Colonic mucosa (tissue), 4 donors: ENCODE data around the gene GRAP2. TPM values are rescaled to one million over a fixed set of nuclear protein-coding genes. Genes with fewer than 3 reads are reported as not detected.
"Not testable (repeated sequence)": the region's sequence is repeated elsewhere in the genome, so short reads cannot be mapped to it uniquely, and the experiment has no call there.

Experiments
- DNase-seq: peaks from one replicate; pipeline ENCODE4 v3.0.0-alpha.2; 2020
- H3K27ac ChIP-seq: fragments of 200-600 bp; one replicate; pipeline ENCODE4 v1.8.0; 2021
- H3K27me3 ChIP-seq: fragments of 200-600 bp; one replicate; pipeline ENCODE4 v1.8.0; 2021
- H3K36me3 ChIP-seq: fragments of 200-600 bp; one replicate; pipeline ENCODE4 v1.8.0; 2021
- H3K4me1 ChIP-seq: fragments of 200-600 bp; one replicate; pipeline ENCODE4 v1.8.0; 2021; ENCODE audit warnings: mild to moderate bottlenecking
- H3K4me3 ChIP-seq: fragments of 200-600 bp; one replicate; pipeline ENCODE4 v1.8.0; 2021
- H3K9ac ChIP-seq, 2 donors: one replicate each; pipeline ENCODE4 v1.7.0; 2013; ENCODE audit warnings: control low read depth in 2 of 2, low read depth in 2 of 2, low read length in 2 of 2
- H3K9me3 ChIP-seq: fragments of 200-600 bp; one replicate; pipeline ENCODE4 v1.8.0; 2021
- intact Hi-C: fragments of 100-400 bp; cut with DNase I; formaldehyde crosslinking; loops from one replicate; pipeline ENCODE4 v1.14.1; 2022
- total RNA-seq, 2 donors: library from RNA; stranded (reverse); fragmentation: NEBNext Ultra II Directional in 1 of 2; extraction: Animal tissue kit (Norgen Biotek cat#: 25700) in 1 of 2; gene quantifications; one replicate each; pipeline ENCODE4 v1.2.1, GENCODE V29; 2021
- TF ChIP-seq, protein P1 (sequence below): fragments of 200-600 bp; IDR thresholded peaks from one replicate; pipeline ENCODE4 v1.8.0; 2022; ENCODE audit warnings: antibody characterized with exemption, mild to moderate bottlenecking
- donor health status: healthy.
- donor health status: DM: no; HTN: no; CAD: no.
- donor health status: DM: no; HTN: no; CAD: no.

Gene GRAP2
- total RNA-seq, 2 donors from 2014 or later = 2.1 to 4.2 TPM

DNA sequence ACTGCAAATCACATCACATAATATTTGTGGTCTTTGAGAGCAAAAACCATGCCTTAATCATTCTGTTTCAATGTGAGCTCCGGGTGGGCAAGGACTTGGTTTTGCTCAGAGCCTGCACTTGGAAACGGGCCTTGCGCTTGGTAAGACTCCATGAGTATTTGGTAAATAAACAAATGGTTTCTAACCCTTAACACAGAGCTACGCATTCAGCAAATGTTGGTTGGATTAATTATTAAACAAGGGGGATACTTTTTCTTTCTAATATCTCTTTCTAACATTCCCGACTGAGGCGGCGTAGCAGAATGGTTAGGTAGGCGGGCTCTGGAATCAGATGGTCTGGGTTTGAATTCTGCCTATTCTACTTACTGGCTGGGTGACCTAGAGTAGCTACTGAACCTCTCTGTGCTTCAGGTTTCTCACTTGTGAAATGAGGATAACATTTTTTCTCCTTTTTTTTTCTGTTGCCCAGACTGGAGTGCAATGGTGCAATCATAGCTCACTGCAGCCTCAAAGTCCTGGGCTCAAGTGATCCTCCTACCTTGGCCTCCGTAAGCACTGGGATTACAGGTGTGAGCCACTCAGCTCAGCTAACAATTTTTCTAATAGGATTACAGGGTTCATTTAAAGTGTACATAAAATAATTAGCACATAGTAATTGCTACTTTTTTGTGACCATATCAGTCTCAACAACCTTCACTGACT is 90.4 kb downstream of the GRAP2 start:
- TF ChIP-seq, protein P1, sequence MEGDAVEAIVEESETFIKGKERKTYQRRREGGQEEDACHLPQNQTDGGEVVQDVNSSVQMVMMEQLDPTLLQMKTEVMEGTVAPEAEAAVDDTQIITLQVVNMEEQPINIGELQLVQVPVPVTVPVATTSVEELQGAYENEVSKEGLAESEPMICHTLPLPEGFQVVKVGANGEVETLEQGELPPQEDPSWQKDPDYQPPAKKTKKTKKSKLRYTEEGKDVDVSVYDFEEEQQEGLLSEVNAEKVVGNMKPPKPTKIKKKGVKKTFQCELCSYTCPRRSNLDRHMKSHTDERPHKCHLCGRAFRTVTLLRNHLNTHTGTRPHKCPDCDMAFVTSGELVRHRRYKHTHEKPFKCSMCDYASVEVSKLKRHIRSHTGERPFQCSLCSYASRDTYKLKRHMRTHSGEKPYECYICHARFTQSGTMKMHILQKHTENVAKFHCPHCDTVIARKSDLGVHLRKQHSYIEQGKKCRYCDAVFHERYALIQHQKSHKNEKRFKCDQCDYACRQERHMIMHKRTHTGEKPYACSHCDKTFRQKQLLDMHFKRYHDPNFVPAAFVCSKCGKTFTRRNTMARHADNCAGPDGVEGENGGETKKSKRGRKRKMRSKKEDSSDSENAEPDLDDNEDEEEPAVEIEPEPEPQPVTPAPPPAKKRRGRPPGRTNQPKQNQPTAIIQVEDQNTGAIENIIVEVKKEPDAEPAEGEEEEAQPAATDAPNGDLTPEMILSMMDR = no peak
- H3K9me3 ChIP-seq = no peaks in the 10 kb centered on the region
- no peaks in the 10 kb centered on the region for H3K4me1 ChIP-seq
- no peak overlapping the region for H3K4me3 ChIP-seq
- H3K27ac ChIP-seq = no peak overlapping the region
- intact Hi-C loops = no loop called here
- DNase-seq = no peak
- peaks cover 17% of the 10 kb centered on the region for H3K27me3 ChIP-seq
- H3K36me3 ChIP-seq = no peaks in the 10 kb centered on the region
- H3K9ac ChIP-seq = no peak overlapping the region

DNA sequence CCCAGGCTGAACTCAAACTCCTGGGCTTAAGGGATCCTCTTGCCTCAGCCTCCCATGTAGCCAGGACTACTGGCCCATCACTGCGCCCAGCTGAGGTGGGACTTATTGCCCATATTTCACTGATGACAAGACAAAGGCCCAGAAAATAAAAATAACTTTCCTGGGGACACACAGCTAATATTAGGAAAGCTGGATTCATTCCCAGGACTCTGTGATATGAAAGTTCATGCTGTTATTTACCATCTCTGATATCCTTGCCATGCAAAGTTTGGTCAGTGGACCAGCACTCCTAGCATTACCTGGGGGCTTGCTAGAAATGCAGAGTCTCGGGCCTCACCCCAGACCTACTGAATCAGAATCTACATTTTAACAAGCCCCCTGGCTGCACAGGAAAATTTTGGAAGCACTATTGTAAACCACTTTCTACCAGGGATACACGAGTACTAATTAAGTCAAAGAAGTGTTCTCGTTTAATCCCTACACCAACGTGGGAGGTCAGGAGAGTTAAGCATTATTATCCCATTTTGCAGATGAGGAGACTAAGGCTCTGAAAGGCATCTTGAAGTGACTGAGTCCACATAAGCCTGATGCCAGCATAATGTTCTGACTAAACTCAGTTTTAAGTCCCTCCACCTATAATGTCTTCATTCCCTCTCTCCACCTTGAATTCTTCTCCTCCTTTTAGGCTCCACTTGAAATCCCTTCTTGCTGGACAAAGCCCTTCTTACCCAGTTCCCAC is 91.4 kb downstream of the GRAP2 start:
- Histone ChIP-seq H3K27me3 (peaks cover 17% of the 10 kb centered on the region), H3K27ac (no peak overlapping the region), H3K4me3 (no peak overlapping the region), H3K4me1 (no peaks in the 10 kb centered on the region), H3K36me3 (no peaks in the 10 kb centered on the region), H3K9ac (no peak overlapping the region), H3K9me3 (no peaks in the 10 kb centered on the region)
- intact Hi-C loops = no loop called here
- no peak for DNase-seq
- TF ChIP-seq, protein P1 = no peak

- H3K9me3 ChIP-seq, intact Hi-C loops, H3K4me1 ChIP-seq, DNase-seq, H3K4me3 ChIP-seq, H3K9ac ChIP-seq, H3K27ac ChIP-seq, H3K36me3 ChIP-seq: not testable (repeated sequence)
- peaks cover 17% of the 10 kb centered on the region for H3K27me3 ChIP-seq
Observed at GRCh38 chr22:39992894-39993293, 92.0 kb downstream of the GRAP2 start.

DNA sequence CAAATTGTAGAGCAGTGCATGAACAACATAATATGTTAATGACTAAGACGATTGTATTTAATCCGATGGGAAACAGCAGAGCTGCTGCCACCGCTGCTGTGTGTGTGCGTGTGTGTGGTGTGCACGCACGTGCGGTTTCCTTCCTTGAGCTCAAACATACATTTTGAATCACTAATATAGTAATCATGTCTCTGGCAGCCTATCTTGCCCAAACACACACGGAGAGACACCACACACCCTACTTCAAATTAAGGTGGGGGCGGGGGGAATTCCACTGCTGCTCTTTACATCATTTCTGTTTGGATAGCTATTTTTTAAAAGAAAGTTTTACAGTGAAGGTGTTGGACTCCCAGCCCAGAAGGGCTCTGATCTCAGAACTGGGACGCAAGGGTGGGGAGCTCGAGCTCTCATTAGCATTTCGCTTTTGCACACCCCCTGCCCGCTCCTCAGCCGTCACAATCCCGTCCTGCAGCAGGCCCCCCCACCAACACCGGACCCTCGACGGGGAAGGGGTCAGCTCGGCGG is 93.2 kb downstream of the GRAP2 start:
- Histone ChIP-seq H3K27ac (no peak overlapping the region), H3K4me1 (peaks cover 11% of the 10 kb centered on the region), H3K4me3 (peak overlapping the region; percentile 19), H3K9me3 (no peaks in the 10 kb centered on the region), H3K36me3 (no peaks in the 10 kb centered on the region), H3K9ac (no peak overlapping the region), H3K27me3 (peaks cover 17% of the 10 kb centered on the region)
- TF ChIP-seq, protein P1 = no peak
- intact Hi-C loops = no loop called here
- no peak for DNase-seq

DNA sequence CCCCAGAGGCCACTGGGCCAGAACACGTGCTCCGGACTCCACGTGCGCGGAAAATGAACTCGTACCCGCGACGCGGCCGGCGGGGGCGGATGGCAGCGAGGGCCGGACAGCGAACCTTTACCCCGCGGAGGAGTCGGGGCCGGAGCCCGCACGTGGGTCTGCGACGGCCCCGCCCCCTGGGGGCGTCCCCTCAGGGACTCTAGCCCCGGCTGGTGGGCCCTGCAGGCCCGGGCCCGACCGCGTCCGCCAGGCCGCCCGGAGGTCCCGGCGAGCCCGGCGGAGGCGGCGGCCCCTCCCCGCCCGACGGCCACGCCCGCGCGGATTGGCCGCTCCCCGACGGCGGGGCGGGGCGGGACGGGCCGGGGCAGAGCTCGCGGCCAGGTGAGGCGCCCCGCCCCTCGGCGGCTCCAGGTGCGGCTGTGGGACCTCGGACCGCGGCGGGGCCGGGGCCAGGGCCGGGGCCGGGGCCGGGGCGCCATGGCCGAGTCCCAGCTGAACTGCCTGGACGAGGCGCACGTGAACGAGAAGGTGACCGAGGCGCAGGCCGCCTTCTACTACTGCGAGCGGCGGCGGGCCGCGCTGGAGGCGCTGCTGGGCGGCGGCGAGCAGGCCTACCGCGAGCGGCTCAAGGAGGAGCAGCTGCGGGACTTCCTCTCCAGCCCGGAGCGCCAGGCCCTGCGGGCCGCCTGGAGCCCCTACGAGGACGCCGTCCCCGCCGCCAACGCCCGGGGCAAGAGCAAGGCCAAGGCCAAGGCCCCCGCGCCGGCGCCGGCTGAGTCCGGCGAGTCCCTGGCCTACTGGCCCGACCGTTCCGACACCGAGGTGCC is 93.9 kb downstream of the GRAP2 start, which contains the start of gene FAM83F:
Gene FAM83F (plus strand): TSS at position 389 of the 827 bp plus-strand sequence. CDS start 89 bp downstream, at position 478.
- Histone ChIP-seq H3K27me3 (peaks cover 17% of the 10 kb centered on the region), H3K36me3 (no peaks in the 10 kb centered on the region), H3K4me1 (peaks cover 13% of the 10 kb centered on the region), H3K9ac (peak within 1 kb of the TSS; percentile 71), H3K9me3 (no peaks in the 10 kb centered on the region), H3K4me3 (peak within 1 kb of the TSS; percentile 63), H3K27ac (peak within 1 kb of the TSS; percentile 78)
- intact Hi-C loops = no loop called here
- peak; percentile 68 for DNase-seq
- TF ChIP-seq, protein P1 = no peak
